HG03108 (cell line): ENCODE data around the gene PDGFC.
"Not testable (repeated sequence)": the region's sequence is repeated elsewhere in the genome, so short reads cannot be mapped to it uniquely, and the experiment has no call there.

Experiments used
- ATAC-seq: cut with Tn5 transposase; IDR thresholded peaks from one replicate; pipeline ENCODE4 v1.9.1; 2021; ENCODE audit warnings: moderate library complexity; ENCODE audit not compliant: unreplicated experiment

Gene PDGFC

DNA sequence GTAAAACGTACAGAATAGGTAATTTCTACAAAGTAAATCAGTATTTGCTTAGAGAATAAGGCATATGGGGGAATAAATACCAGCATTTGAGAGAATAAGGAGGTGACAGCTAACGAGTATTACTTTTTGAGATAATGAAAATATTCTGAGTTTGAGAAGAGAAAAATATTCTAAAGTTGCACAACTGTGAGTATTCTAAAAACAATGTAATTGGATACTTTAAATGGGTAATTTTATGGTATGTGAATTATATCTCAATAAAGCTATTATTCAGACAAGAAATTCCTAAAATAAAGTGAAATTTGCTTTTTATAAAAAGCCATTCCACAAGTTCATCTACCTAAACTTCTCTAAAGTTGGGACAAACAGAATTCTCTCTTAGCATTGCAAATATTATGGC is 62.6 kb downstream of the PDGFC start:
- ATAC-seq = no peak

GRCh38 chr4:156906325-156906724 is 65.3 kb downstream of the PDGFC start:
- no peak for ATAC-seq

DNA sequence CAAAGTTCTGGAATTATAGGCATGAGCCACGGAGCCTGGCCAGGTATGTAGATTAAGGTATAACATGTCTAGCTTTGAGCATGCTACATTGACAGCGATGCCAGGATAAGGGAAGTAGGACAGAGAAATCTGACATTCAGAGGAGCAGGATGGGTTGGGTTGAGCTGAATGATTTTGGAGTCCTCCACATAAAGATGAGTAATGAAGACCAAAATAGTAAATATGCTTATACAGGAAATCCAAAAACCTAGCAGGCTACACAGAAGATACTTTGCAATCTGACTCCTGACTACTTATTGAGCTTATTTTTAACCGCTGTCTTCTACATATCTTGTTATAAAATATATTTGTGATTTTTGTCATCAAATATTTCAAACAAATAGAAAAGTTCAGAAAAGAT is 69.7 kb downstream of the PDGFC start:
- ATAC-seq = no peak

GRCh38 chr4:156898373-156899117 is 73.1 kb downstream of the PDGFC start:
- no peak for ATAC-seq

DNA sequence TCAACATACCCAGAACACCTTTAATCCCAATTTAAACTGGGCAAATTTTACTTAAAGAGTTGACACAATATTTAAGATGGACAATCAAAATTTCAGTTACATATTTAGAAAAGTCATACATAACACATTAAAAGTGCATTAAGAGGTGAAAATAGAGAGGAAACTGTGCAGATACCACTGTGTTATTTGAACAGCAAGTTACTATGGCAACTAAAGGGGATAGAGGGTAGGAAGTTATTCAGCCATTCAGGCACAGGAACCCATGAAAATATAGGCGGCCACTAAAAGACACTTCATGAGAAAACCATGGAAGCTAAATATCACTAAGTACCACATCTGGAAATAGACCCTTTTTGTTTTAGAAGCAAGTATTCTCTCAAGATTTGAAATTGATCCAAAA is 75.1 kb downstream of the PDGFC start:
- ATAC-seq = no peak

- ATAC-seq = no peak
Observed at GRCh38 chr4:156894234-156894633, 77.4 kb downstream of the PDGFC start.

- ATAC-seq = no peak
Observed at GRCh38 chr4:156892805-156893204, 78.8 kb downstream of the PDGFC start.

DNA sequence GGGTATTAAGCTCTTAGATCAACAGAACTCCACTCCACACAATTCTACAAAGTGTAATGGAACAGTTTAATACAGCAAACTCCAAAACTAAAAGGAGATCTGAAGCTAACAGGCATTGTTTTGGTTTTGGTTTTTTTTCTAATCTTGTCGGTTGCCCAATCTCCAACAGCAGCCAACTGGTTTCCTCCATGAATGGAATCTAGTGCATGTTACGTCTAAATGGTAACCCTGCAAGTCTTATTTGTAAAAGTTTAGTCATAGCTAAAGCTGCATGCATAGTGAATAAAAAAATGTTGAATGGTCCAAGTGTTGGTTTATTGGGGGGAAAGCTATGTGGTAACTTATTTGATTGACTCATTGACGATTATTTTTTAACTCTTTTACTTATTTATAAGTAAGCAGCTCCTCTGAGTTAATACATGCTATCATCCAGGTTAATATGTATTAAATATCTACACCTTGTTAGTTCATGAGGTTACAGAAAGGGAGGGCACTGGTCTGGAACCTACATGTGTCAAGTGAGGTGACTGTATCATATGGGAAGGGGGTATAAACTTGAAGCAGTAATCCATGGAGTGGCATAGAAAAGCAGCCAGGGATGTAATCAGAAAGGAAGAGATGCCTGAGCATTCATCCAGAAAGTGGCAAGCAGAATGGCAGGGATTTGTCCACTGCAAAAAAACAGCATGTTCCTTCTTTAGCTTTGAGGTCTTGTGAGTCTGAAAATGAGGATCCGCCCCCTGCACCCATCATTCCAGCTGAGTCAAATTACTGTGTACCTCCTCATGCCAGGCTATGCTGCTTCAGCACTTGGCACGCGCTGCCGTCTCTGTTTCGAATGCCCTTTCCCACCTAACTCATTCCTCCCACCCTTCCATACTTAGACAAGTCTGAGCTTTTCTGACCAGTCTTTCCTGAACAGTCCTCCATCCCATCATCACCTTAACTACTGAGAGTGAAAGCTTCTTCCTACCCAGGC is 81.7 kb downstream of the PDGFC start:
- no peak for ATAC-seq

DNA sequence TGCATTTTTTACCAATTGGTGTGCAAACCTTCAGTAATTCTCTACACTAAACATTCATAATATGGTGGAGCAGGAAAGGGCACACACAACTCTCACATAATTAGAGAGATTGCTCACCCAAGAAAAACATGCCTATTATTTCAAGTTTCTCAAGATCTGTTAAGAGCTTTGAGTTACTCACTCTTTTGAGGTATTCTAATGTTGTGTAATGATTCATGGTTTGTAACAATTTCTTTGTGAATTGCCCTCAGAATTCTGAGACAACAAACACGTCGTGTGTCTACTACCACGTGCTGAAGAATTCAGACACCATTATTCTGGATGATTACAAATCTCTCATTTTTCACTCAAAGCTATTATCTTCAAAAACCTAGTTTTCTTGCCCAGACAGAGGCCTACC is 82.8 kb downstream of the PDGFC start:
- ATAC-seq = no peak

DNA sequence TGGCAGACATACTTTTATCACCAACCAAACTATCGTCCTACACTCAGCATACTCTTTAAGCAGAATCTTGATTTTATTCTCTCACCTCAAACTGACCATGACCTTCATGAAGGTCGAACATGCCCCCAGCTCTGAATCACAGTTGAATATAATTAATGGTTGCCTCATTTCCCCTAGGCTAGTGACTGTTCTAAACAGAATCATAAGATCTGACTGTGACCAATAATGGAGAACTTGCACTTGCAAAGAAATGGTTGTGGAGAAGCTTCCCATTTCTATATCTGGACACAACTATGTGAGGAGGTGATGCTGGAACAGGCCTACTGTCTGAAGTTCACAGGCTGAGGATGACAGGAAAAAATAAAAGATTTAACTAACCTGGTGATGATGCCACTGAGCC is 85.1 kb downstream of the PDGFC start:
- no peak for ATAC-seq

DNA sequence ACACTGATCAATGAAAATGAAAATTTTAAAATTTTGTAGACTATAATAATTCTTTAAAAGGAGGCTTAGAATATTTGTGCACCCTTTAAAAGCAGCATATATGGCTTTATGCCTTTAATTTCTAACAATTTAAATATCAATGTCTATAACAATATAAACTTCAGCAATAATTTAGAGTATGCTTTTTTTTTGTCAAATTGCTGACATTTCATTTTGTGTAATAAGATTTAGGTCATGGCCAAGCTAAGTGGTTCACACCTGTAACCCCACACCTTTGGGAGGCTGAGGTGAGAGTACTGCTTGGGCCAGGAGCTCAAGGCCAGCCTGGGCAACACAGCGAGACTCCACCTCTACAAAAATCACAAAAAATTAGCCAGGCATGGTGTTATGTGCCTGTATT is 86.2 kb downstream of the PDGFC start:
- ATAC-seq = no peak

DNA sequence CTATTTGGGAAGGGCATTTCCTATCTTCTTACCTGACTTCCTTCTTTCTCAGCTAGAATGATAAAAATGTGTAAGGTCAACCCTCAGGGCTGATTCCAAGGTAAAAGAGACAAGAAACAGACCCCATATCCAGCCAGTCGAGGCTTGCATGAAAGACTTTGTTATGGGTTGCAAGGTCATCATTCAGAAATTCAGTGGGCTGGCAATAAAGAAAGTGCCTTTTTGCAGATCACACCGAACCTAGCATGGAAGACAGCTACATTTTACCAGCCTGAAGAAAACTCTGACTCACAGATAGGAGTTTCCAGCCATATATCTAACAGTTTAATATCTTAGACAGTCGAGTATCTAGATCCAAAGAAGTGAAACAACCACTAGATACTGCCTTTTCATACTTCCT is 87.4 kb downstream of the PDGFC start:
- no peak for ATAC-seq

DNA sequence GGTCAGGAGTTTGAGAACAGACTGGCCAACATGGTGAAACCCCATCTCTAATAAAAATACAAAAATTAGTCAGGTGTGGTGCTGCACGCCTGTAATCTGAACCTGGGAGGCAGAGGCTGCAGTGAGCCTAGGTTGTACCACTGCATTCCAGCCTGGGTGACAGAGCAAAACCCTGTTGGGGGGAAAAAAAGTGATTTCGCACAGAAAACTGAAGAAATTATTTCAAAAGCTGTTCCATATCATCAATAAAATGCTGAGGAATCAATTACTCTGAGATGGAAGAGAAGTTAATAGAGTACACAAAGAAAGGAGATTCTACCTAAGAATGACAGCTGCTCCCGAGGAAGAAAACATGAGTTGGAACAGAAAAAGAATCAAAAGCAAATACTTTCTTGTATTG is 95.9 kb downstream of the PDGFC start:
- no peak for ATAC-seq

- ATAC-seq = no peak
Observed at GRCh38 chr4:156875055-156875454, 96.5 kb downstream of the PDGFC start.

- no peak for ATAC-seq
Observed at GRCh38 chr4:156873799-156874198, 97.8 kb downstream of the PDGFC start.

DNA sequence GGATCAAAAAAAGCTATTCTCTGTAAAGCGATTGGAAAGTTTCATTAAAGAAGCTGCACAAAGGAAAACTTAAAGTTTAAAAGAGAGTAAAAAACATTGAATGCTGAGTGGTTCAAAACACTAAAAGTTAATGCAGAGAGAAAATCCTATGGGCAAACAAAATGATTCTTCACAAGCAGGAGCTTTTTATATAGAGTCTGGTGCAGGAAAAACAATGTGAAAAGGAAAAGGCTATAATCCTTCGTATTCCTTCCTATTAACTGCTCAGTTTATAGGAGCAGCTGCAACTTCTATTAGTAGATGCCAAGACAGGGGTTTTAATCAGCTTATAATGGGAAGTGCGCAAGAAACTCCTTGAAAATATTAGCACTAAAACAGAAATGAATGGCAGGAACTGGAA is 100.7 kb downstream of the PDGFC start:
- ATAC-seq = no peak

GRCh38 chr4:156870131-156870530 is 101.5 kb downstream of the PDGFC start:
- ATAC-seq = no peak

GRCh38 chr4:156866088-156866487 is 105.5 kb downstream of the PDGFC start:
- ATAC-seq = not testable (repeated sequence)

- ATAC-seq = no peak
Observed at GRCh38 chr4:156865451-156865850, 106.1 kb downstream of the PDGFC start.

DNA sequence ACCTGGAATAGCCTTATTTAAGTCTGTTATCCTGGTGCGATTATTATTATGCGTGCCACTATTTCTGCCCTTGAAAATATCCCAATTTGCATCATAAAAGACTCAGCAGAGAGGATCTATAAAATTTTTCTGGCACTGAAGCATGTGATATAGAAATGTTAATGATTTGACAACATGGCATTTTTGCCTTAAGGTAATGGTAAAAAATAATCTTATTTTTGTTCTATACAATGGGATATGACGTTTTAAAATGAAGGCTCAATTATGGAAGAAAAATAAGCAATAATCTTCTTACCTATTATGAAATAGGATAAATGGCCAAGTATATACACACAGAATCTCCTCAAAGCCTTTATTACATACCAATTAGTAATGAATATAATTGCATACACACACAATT is 113.5 kb downstream of the PDGFC start:
- ATAC-seq = no peak

GRCh38 chr4:156838761-156839160 is 132.8 kb downstream of the PDGFC start:
- ATAC-seq = no peak
